Activated T-helper 1 cell treated with anti-CD3 and anti-CD28 coated beads, Interleukin-12 subunit alpha, Interleukin-12 subunit beta, Interleukin-2, Interleukin-4 antibody, amounts not matched to agents 30 ng/mL and 10 ng/mL and 1 ng/mL, durations not matched to agents 14 hours and 24 hours and 36 hours (primary cell): ENCODE results near the gene CCDC71L. TPM values are rescaled to one million over a fixed set of nuclear protein-coding genes. Genes with fewer than 3 reads are reported as not detected.

Experiments
- DNase-seq: peaks from one replicate; pipeline ENCODE4 v3.0.0; 2021; ENCODE audit warnings: low spot score
- H3K27ac Mint-ChIP-seq: one replicate; pipeline ENCODE4 v1.8.0; 2021; ENCODE audit warnings: mild to moderate bottlenecking, mixed read lengths
- H3K27me3 Mint-ChIP-seq: one replicate; pipeline ENCODE4 v1.8.0; 2022; ENCODE audit warnings: mild to moderate bottlenecking, moderate library complexity, mixed read lengths; ENCODE audit not compliant: insufficient read depth
- H3K36me3 Mint-ChIP-seq: one replicate; pipeline ENCODE4 v1.8.0; 2021; ENCODE audit warnings: low read depth, mixed read lengths
- H3K4me1 Mint-ChIP-seq: one replicate; pipeline ENCODE4 v1.8.0; 2021; ENCODE audit warnings: low read depth, mixed read lengths
- H3K4me3 Mint-ChIP-seq: one replicate; pipeline ENCODE4 v1.8.0; 2021; ENCODE audit warnings: mild to moderate bottlenecking, moderate library complexity, mixed read lengths
- H3K9me3 Mint-ChIP-seq: one replicate; pipeline ENCODE4 v1.8.0; 2021; ENCODE audit warnings: mixed read lengths
- intact Hi-C: fragments of 100-400 bp; cut with micrococcal nuclease; formaldehyde crosslinking; loops from one replicate; pipeline ENCODE4 v1.15.1; 2024
- total RNA-seq: library from RNA; stranded (reverse); gene quantifications from 2 replicates; pipeline ENCODE4 v1.2.3, GENCODE V29; 2022

The CCDC71L gene
- total RNA-seq, 1 donor from 2014 or later, result 17.9 TPM

GRCh38 chr7:106653488-106653887 lies 7.5 kb downstream of the CCDC71L start:
- H3K27ac Mint-ChIP-seq, result no peak overlapping the region
- intact Hi-C loops, result no loop called here
- DNase-seq, result no peak
- H3K4me3 Mint-ChIP-seq, result no peak overlapping the region
- peaks cover 13% of the 10 kb centered on the region for H3K4me1 Mint-ChIP-seq
- H3K9me3 Mint-ChIP-seq, result no peaks in the 10 kb centered on the region
- H3K36me3 Mint-ChIP-seq, result no peaks in the 10 kb centered on the region
- H3K27me3 Mint-ChIP-seq, result peaks cover 19% of the 10 kb centered on the region

GRCh38 chr7:106652909-106653308 lies 8.0 kb downstream of the CCDC71L start:
- peaks cover 22% of the 10 kb centered on the region for H3K27me3 Mint-ChIP-seq
- no peak overlapping the region for H3K27ac Mint-ChIP-seq
- intact Hi-C loops, result no loop called here
- no peaks in the 10 kb centered on the region for H3K9me3 Mint-ChIP-seq
- H3K4me3 Mint-ChIP-seq, result no peak overlapping the region
- DNase-seq, result no peak
- H3K36me3 Mint-ChIP-seq, result no peaks in the 10 kb centered on the region
- peaks cover 8% of the 10 kb centered on the region for H3K4me1 Mint-ChIP-seq

DNA sequence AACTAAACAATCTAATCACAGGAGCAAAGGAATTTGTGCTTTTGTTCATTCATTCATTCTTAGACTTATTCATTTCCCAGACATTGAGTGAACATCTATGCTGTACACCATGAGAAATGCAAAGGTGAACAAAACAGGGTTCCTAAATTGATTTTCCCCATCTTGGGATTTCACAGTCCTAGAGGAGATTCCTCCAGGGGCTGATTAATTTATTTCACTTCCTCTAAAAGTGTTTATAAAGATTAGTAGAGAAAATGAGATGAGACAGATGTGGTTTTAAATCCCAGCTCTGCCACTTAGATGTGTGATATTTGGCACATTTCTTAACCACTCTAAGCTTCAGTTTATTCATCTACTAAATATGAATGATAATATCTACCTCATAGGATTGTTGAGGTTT lies 8.9 kb downstream of the CCDC71L start:
- Mint-ChIP-seq H3K27me3 (peaks cover 22% of the 10 kb centered on the region), H3K4me1 (peaks cover 1% of the 10 kb centered on the region), H3K36me3 (no peaks in the 10 kb centered on the region), H3K4me3 (no peak overlapping the region), H3K27ac (no peak overlapping the region), H3K9me3 (no peaks in the 10 kb centered on the region)
- no peak for DNase-seq
- intact Hi-C loops, result no loop called here

DNA sequence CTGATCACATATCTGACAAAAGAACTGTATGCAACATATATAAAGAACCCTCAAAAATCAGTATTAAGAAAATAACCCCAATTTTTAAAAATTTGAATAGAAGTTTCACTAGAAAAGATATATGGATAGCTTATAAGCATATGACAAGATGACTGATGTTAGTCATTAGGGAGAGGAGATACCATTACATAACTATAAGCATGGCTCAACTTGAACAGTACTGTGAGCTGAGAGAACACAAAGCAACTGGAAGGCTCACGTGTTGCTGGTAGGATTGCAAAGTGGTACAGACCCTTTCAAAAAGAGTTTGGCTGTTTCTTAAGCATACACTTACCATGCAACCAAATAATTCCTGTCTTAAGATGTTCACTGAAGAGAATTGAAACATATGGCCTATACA lies 14.7 kb downstream of the CCDC71L start:
- no peak overlapping the region for H3K4me3 Mint-ChIP-seq
- intact Hi-C loops, result no loop called here
- no peaks in the 10 kb centered on the region for H3K4me1 Mint-ChIP-seq
- no peaks in the 10 kb centered on the region for H3K9me3 Mint-ChIP-seq
- H3K36me3 Mint-ChIP-seq, result no peaks in the 10 kb centered on the region
- no peak for DNase-seq
- peaks cover 14% of the 10 kb centered on the region for H3K27me3 Mint-ChIP-seq
- no peak overlapping the region for H3K27ac Mint-ChIP-seq

- no peaks in the 10 kb centered on the region for H3K9me3 Mint-ChIP-seq
- DNase-seq, result no peak
- intact Hi-C loops, result no loop called here
- no peak overlapping the region for H3K27ac Mint-ChIP-seq
- no peaks in the 10 kb centered on the region for H3K36me3 Mint-ChIP-seq
- peaks cover 13% of the 10 kb centered on the region for H3K27me3 Mint-ChIP-seq
- H3K4me3 Mint-ChIP-seq, result no peak overlapping the region
- no peaks in the 10 kb centered on the region for H3K4me1 Mint-ChIP-seq
Observed at GRCh38 chr7:106644999-106645398, 16.0 kb downstream of the CCDC71L start.

DNA sequence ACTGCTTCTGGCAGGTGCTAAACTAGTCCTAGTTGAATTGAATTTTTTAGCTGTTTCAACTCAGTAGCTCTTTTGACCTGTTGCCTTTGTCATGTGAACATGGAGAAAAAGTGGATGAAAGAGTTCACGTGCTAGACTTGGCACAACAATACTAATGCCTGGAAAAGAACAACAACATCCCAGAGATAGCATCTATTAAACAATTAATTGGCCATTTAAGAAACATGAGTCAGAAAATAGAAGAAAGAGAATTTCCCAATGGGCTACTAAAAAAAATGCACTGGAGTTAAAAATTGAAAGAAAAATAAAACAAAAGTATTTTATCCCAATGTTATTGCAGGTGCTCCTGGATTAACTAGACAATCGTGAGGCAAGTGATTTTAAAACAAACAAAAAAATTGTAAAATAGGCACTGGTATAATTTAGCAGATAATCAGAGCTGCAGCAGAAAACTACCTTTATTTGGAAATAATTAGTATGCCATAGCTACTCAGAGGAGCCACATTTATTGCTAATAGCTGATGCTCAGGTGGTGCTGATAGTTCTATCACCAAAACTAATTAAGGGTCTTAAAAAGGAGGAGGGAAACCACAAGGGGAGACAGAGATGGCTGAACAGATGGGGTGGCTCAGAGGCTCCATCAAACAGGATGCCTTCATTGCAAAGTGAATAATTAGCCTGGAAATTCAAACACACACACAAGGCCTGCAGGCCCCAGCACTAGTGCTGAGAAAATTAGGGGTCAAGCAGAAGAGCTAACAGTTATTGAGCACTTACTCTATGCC lies 17.6 kb downstream of the CCDC71L start:
- H3K9me3 Mint-ChIP-seq, result no peaks in the 10 kb centered on the region
- no peaks in the 10 kb centered on the region for H3K4me1 Mint-ChIP-seq
- no peak overlapping the region for H3K4me3 Mint-ChIP-seq
- no peaks in the 10 kb centered on the region for H3K36me3 Mint-ChIP-seq
- no peak for DNase-seq
- peaks cover 12% of the 10 kb centered on the region for H3K27me3 Mint-ChIP-seq
- intact Hi-C loops, result no loop called here
- no peak overlapping the region for H3K27ac Mint-ChIP-seq

GRCh38 chr7:106641416-106641815 lies 19.5 kb downstream of the CCDC71L start:
- no peaks in the 10 kb centered on the region for H3K36me3 Mint-ChIP-seq
- H3K4me1 Mint-ChIP-seq, result no peaks in the 10 kb centered on the region
- no peak overlapping the region for H3K4me3 Mint-ChIP-seq
- no peak for DNase-seq
- intact Hi-C loops, result no loop called here
- H3K27me3 Mint-ChIP-seq, result peaks cover 10% of the 10 kb centered on the region
- H3K27ac Mint-ChIP-seq, result no peak overlapping the region
- H3K9me3 Mint-ChIP-seq, result no peaks in the 10 kb centered on the region

- Mint-ChIP-seq H3K4me3 (no peak overlapping the region), H3K4me1 (no peaks in the 10 kb centered on the region), H3K9me3 (no peaks in the 10 kb centered on the region), H3K27ac (no peak overlapping the region), H3K36me3 (no peaks in the 10 kb centered on the region), H3K27me3 (peaks cover 11% of the 10 kb centered on the region)
- intact Hi-C loops, result no loop called here
- no peak for DNase-seq
Observed at GRCh38 chr7:106640368-106641141, 20.4 kb downstream of the CCDC71L start.

DNA sequence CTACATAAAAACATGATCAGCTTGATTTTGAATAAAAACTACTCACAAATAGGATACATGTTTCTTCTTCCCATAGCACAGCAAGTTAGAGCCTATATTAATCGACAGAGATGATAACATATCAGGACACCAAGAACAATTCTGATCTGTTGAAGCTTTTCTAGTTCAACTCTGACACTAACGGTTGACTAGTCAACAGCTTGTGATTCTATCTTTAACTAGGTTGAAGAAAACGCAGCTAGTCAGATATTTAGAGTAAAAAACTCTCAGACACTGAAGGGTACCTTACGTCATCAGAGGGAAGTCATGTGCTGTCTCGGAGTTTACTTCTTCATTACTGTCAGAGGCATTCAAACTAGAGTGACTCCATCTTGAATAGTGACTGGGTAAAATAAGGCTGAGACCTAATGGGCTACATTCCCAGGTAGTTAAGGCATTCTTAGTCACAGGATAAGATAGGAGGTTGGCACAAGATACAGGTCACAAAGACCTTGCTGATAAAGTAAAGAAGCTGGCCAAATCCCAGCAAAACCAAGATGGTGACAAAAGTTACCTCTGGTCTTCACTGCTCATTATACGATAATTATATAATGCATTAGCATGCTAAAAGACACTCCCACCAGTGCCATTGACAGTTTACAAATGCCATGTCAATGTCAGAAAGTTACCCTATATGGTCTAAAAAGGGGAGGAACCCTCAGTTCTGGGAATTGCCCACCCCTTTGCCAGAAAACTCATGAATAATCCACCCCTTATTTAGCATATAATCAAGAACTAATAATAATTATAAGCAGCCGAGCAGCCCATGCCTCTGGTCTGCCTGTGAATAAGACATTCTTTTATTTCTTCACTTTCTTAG lies 21.3 kb downstream of the CCDC71L start:
- H3K36me3 Mint-ChIP-seq, result no peaks in the 10 kb centered on the region
- DNase-seq, result no peak
- no peaks in the 10 kb centered on the region for H3K4me1 Mint-ChIP-seq
- intact Hi-C loops, result no loop called here
- H3K27me3 Mint-ChIP-seq, result peaks cover 16% of the 10 kb centered on the region
- no peak overlapping the region for H3K4me3 Mint-ChIP-seq
- no peaks in the 10 kb centered on the region for H3K9me3 Mint-ChIP-seq
- no peak overlapping the region for H3K27ac Mint-ChIP-seq

GRCh38 chr7:106635411-106635810 lies 25.5 kb downstream of the CCDC71L start:
- H3K27ac Mint-ChIP-seq, result no peak overlapping the region
- no peak for DNase-seq
- H3K4me1 Mint-ChIP-seq, result no peaks in the 10 kb centered on the region
- H3K9me3 Mint-ChIP-seq, result no peaks in the 10 kb centered on the region
- intact Hi-C loops, result no loop called here
- no peak overlapping the region for H3K4me3 Mint-ChIP-seq
- H3K27me3 Mint-ChIP-seq, result peaks cover 14% of the 10 kb centered on the region
- H3K36me3 Mint-ChIP-seq, result no peaks in the 10 kb centered on the region

DNA sequence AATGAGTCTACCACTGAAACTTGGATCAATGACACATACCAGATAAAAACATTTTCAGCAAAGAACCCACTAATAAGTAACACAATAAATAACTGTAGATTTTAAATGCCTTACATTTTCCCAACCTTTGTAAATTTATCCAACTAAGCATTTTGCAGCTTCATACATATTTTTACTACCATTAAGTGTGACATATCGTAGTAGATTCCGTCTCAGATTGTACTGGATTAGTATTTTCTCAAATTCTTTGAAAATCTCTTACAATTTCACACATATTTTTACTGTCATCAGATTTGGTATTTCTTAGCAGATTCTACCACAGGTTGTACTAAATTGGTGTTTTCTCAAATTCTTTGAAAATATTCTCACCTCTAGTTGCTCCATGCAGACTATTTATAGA lies 26.0 kb downstream of the CCDC71L start:
- no peak for DNase-seq
- Mint-ChIP-seq H3K27me3 (peaks cover 11% of the 10 kb centered on the region), H3K36me3 (no peaks in the 10 kb centered on the region), H3K9me3 (no peaks in the 10 kb centered on the region), H3K4me3 (no peak overlapping the region), H3K27ac (no peak overlapping the region), H3K4me1 (no peaks in the 10 kb centered on the region)
- intact Hi-C loops, result no loop called here

DNA sequence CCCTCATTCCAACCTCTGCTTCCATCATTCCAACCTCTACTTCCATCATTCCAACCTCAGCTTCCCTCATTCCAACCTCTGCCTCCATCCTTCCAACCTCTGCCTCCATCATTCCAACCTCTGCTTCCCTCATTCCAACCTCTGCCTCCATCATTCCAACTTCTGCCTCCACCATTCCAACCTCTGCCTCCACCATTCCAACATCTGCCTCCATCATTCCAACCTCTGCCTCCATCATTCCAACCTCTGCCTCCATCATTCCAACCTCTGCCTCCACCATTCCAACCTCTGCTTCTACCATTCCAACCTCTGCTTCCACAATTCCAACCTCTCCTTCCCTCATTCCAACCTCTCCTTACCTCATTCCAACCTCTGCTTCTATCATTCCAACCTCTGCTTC lies 30.3 kb downstream of the CCDC71L start:
- Mint-ChIP-seq H3K36me3 (no peaks in the 10 kb centered on the region), H3K4me1 (no peaks in the 10 kb centered on the region), H3K9me3 (no peaks in the 10 kb centered on the region), H3K4me3 (no peak overlapping the region), H3K27ac (no peak overlapping the region), H3K27me3 (peaks cover 12% of the 10 kb centered on the region)
- DNase-seq, result no peak
- intact Hi-C loops, result no loop called here

DNA sequence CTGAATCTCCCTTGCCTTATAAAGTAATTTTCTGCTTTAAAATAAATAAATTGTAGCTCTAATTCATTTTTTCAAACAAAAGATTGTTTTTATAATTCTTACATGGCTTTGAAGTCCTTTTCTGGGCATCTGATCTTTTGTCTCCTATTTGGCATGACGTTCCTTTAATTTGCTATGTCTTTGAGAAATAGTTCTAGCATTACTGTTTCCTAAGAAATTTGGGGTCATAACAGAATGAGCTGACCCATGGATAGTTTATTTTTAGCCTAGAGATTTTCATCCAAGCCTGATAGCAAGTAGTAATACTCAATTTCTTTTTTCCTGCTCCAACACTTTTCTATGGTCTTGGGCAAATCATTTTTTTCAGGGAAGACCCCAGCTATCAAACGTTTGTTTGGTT lies 31.4 kb downstream of the CCDC71L start:
- no peak overlapping the region for H3K4me3 Mint-ChIP-seq
- H3K4me1 Mint-ChIP-seq, result no peaks in the 10 kb centered on the region
- H3K27ac Mint-ChIP-seq, result no peak overlapping the region
- no peak for DNase-seq
- H3K27me3 Mint-ChIP-seq, result peaks cover 5% of the 10 kb centered on the region
- no peaks in the 10 kb centered on the region for H3K36me3 Mint-ChIP-seq
- no peaks in the 10 kb centered on the region for H3K9me3 Mint-ChIP-seq
- intact Hi-C loops, result no loop called here
